ENCODE measurements around the gene GREB1L. TPM values are rescaled to one million over a fixed set of nuclear protein-coding genes. Genes with fewer than 3 reads are reported as not detected.

Gene GREB1L
- total and polyA plus RNA-seq, 2 of the 13 experiments (the other 11 are each of a cell fraction or from before 2014, with no cell fraction given) = 0.17 to 0.66 TPM

- Histone ChIP-seq H3K4me3 (replicated peaks in 1 of 3; ENCODE audit: insufficient read depth in 1 of 3, low read depth in 2 of 3, low read length in 3 of 3) (no peak overlapping the region), H3K27ac (ENCODE audit: extremely low read length, insufficient read depth, low read length) (no peak overlapping the region), H3K4me2 (ENCODE audit: low read depth, low read length) (no peak overlapping the region), H3K9me3 (ENCODE audit: low read length) (no peaks in the 10 kb centered on the region), H3K9ac (ENCODE audit: insufficient read depth, low read depth, low read length) (no peak overlapping the region), H3K79me2 (ENCODE audit: insufficient read depth, low read length) (no peaks in the 10 kb centered on the region), H3K27me3 (ENCODE audit: control insufficient read depth in 1 of 2, insufficient read depth in 2 of 2, low read length in 2 of 2) (no peaks in the 10 kb centered on the region), H4K20me1 (ENCODE audit: insufficient read depth, low read length) (no peaks in the 10 kb centered on the region), H2AFZ (ENCODE audit: low read length) (no peak overlapping the region), H3K36me3 (replicated peaks in 1 of 2; ENCODE audit: control insufficient read depth in 1 of 2, insufficient read depth in 2 of 2, low read length in 2 of 2) (no peaks in the 10 kb centered on the region), H3K4me1 (ENCODE audit: insufficient read depth, low read length) (no peaks in the 10 kb centered on the region)
- 15% methylated on average over 3 of the region's 3 CpGs for WGBS (ENCODE audit: low lambda C conversion rate)
- CTCF ChIA-PET (ENCODE audit: low intra/inter-chr PET ratio, low total read pairs) = no interaction called here
- intact Hi-C loops (cut with micrococcal nuclease; ENCODE audit: unreplicated experiment) (no loop called here), in situ Hi-C loops (cut with HindIII; ENCODE audit: extremely low pct_ligation_motif_present, low pct_unique_long_range_greater_than_20kb) (no loop called here)
- POLR2A ChIA-PET = no interaction called here
- BruUV-seq (replicated peaks) = no TSS peak
- ATAC-seq = no peak
- DNase-seq (ENCODE audit: low spot score) = no peak
- no peak for FAIRE-seq
- TF ChIP-seq FOXK1 (CRISPR knock-in tag; IDR thresholded peaks at IDR 0.05; ENCODE audit: borderline replicate concordance, low read depth) = no peak
- no peak for TF ChIP-seq AFF4 (CRISPR knock-in tag; IDR thresholded peaks at IDR 0.05)
- TF ChIP-seq TIGD3 (CRISPR knock-in tag; IDR thresholded peaks at IDR 0.05; ENCODE audit: borderline replicate concordance) = no peak
- no peak for TF ChIP-seq ZMYM2 (CRISPR knock-in tag; IDR thresholded peaks at IDR 0.05)
- no peak for TF ChIP-seq ZNF331 (CRISPR knock-in tag; IDR thresholded peaks at IDR 0.05)
- no peak for TF ChIP-seq ZNF282 (IDR thresholded peaks at IDR 0.05; ENCODE audit: partially characterized antibody)
- TF ChIP-seq HNF1A (IDR thresholded peaks at IDR 0.05; ENCODE audit: low read depth) = no peak
- no peak for TF ChIP-seq HNF1A (CRISPR knock-in tag; IDR thresholded peaks at IDR 0.05; ENCODE audit: borderline replicate concordance)
- TF ChIP-seq PTBP1 (IDR thresholded peaks at IDR 0.05; ENCODE audit: low read depth, low read length, poor library complexity, severe bottlenecking) = no peak
- TF ChIP-seq RFXANK (CRISPR knock-in tag; IDR thresholded peaks at IDR 0.05) = no peak
- TF ChIP-seq AKNA (CRISPR knock-in tag; IDR thresholded peaks at IDR 0.05; ENCODE audit: borderline replicate concordance) = no peak
Observed at GRCh38 chr18:21218862-21219261, 23.2 kb upstream of the GREB1L start.

Data from HepG2 (cell line).